ENCODE data around the gene CCDC24. TPM values are rescaled to one million over a fixed set of nuclear protein-coding genes. Genes with fewer than 3 reads are reported as not detected.

CCDC24 gene
- total RNA-seq, 1 donor from 2014 or later = 4.2 TPM

DNA sequence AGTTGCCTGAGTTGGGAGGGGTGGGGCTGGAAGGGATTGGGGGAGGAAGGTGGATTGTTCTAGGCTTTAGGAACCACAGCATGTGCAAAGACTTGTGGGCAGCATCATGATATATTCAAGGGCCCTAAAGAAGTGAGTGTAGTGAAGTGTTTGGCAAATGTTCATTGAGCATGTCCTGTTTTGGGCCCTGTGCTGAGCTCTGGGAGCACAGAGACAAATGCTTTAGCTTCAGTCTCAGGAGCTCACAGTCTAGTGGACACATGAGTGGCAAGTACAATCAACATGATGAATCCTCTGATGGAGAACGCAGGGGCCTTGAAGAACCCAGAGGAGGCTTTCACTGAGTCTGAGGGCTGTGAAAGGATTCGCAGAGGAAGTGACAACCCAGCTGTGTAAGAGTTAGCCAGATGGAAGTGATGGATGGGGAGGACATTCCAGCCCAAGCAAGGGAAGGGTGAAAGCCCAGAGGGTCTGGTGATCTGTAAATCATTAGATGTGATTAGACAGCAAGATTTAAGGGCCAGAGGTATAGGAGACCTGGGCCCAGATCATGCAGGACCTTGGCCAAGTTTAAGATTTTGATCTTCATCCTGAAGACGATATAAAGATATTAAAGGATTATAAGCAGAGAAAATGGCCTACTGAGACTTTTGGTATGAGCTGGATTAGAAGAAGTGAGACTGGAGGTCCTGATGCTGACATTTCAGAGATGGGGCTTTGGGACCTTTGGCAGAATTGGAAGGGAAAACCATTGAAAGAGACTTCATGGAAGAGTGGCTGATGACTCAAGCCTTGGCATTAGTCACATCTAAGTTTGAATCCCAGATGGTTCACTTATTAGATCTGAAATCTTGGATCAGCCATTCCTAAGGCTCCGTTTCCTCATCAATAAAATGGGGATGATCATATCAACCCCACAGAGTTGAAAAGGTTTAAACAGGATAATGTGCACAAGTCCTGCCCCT is 40.1 kb upstream of the CCDC24 start:
- peaks cover 10% of the 10 kb centered on the region for H3K36me3 Mint-ChIP-seq (ENCODE audit: low read depth, unreplicated experiment)
- H3K4me3 Mint-ChIP-seq (ENCODE audit: unreplicated experiment) = no peak overlapping the region
- no peak overlapping the region for H2AFZ ChIP-seq (ENCODE audit: low read depth, low read length)
- DNase-seq (ENCODE audit: low read depth) (no peak), FAIRE-seq (no peak)
- no peak overlapping the region for H3K27ac ChIP-seq (ENCODE audit: low read depth, low read length)
- no peak overlapping the region for H3K9ac ChIP-seq (ENCODE audit: low read length)
- H3K4me1 Mint-ChIP-seq (ENCODE audit: low read depth, unreplicated experiment) = peaks cover 12% of the 10 kb centered on the region
- H3K27me3 ChIP-seq (ENCODE audit: insufficient read depth, low read length) = no peaks in the 10 kb centered on the region
- no peak overlapping the region for H3K4me3 ChIP-seq (ENCODE audit: insufficient read depth, low read depth, low read length)
- H3K9me3 Mint-ChIP-seq (ENCODE audit: unreplicated experiment) = no peaks in the 10 kb centered on the region
- peaks cover 10% of the 10 kb centered on the region for H3K4me1 ChIP-seq (ENCODE audit: insufficient read depth, low read length)
- H3K4me2 ChIP-seq (ENCODE audit: low read length) = no peak overlapping the region
- no peak overlapping the region for H3K27ac Mint-ChIP-seq (ENCODE audit: unreplicated experiment)
- no peaks in the 10 kb centered on the region for H3K9me3 ChIP-seq (ENCODE audit: insufficient read depth, low read depth, low read length)
- H4K20me1 ChIP-seq (ENCODE audit: insufficient read depth, low read length) = peaks cover 80% of the 10 kb centered on the region
- TF ChIP-seq, protein P1, sequence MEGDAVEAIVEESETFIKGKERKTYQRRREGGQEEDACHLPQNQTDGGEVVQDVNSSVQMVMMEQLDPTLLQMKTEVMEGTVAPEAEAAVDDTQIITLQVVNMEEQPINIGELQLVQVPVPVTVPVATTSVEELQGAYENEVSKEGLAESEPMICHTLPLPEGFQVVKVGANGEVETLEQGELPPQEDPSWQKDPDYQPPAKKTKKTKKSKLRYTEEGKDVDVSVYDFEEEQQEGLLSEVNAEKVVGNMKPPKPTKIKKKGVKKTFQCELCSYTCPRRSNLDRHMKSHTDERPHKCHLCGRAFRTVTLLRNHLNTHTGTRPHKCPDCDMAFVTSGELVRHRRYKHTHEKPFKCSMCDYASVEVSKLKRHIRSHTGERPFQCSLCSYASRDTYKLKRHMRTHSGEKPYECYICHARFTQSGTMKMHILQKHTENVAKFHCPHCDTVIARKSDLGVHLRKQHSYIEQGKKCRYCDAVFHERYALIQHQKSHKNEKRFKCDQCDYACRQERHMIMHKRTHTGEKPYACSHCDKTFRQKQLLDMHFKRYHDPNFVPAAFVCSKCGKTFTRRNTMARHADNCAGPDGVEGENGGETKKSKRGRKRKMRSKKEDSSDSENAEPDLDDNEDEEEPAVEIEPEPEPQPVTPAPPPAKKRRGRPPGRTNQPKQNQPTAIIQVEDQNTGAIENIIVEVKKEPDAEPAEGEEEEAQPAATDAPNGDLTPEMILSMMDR (IDR thresholded peaks at IDR 0.05; ENCODE audit: insufficient read depth, low read depth, low read length) = no peak
- TF ChIP-seq EZH2 (IDR thresholded peaks at IDR 0.05; ENCODE audit: insufficient read depth, low read length) = no peak
- H3K79me2 ChIP-seq (ENCODE audit: insufficient read depth, low read length) = peaks cover 50% of the 10 kb centered on the region
- H3K27me3 Mint-ChIP-seq (ENCODE audit: low read depth, unreplicated experiment) = no peaks in the 10 kb centered on the region
- H3K36me3 ChIP-seq (ENCODE audit: insufficient read depth, low read length) = no peaks in the 10 kb centered on the region

DNA sequence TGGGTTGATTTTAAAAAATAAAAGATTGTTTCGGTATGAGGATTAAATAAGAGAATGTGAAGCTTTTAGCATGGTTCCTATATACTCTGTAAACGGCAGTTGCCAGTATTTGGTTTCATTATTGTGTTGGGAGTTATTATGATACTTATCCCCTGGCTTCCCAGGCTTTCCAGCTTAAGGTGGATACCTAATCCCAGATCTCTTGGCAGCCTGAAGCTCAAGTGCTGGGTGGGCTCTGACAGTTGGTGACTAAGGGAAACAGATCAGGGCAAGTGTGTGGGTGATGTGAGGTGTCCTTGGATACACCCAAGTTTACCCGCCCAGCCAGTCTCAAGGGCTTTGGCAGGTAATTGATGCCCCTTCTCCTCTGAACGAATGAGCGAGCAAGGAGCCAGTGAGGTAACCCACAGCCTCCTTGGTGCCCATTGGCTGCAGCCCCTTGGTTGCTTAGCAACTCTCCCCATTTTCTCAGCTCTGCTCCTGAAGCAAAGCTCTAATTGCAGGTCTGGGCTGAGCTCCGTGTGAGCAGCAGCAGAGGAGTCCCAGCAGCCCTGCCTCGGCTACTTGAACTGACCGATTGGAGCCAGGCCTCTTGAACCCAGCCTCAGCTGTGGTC is 38.6 kb upstream of the CCDC24 start:
- H3K4me3 ChIP-seq (ENCODE audit: insufficient read depth, low read depth, low read length) = no peak overlapping the region
- no peak for FAIRE-seq
- peaks cover 9% of the 10 kb centered on the region for H3K4me1 Mint-ChIP-seq (ENCODE audit: low read depth, unreplicated experiment)

More for the DNA sequence above, 38.6 kb upstream of the CCDC24 start:
- Mint-ChIP-seq H3K27me3 (ENCODE audit: low read depth, unreplicated experiment) (no peaks in the 10 kb centered on the region), H3K27ac (ENCODE audit: unreplicated experiment) (no peak overlapping the region), H3K36me3 (ENCODE audit: low read depth, unreplicated experiment) (peaks cover 15% of the 10 kb centered on the region), H3K9me3 (ENCODE audit: unreplicated experiment) (no peaks in the 10 kb centered on the region), H3K4me3 (ENCODE audit: unreplicated experiment) (no peak overlapping the region)
- peaks cover 76% of the 10 kb centered on the region for H4K20me1 ChIP-seq (ENCODE audit: insufficient read depth, low read length)
- H3K4me1 ChIP-seq (ENCODE audit: insufficient read depth, low read length) = peaks cover 5% of the 10 kb centered on the region
- no peaks in the 10 kb centered on the region for H3K36me3 ChIP-seq (ENCODE audit: insufficient read depth, low read length)
- DNase-seq (ENCODE audit: low read depth) = no peak
- H3K27me3 ChIP-seq (ENCODE audit: insufficient read depth, low read length) = no peaks in the 10 kb centered on the region
- H3K27ac ChIP-seq (ENCODE audit: low read depth, low read length) = no peak overlapping the region
- peaks cover 39% of the 10 kb centered on the region for H3K79me2 ChIP-seq (ENCODE audit: insufficient read depth, low read length)
- no peak overlapping the region for H3K9ac ChIP-seq (ENCODE audit: low read length)
- no peak overlapping the region for H2AFZ ChIP-seq (ENCODE audit: low read depth, low read length)
- no peak overlapping the region for H3K4me2 ChIP-seq (ENCODE audit: low read length)
- H3K9me3 ChIP-seq (ENCODE audit: insufficient read depth, low read depth, low read length) = no peaks in the 10 kb centered on the region
- TF ChIP-seq EZH2 (IDR thresholded peaks at IDR 0.05; ENCODE audit: insufficient read depth, low read length) = no peak
- TF ChIP-seq, protein P1 (IDR thresholded peaks at IDR 0.05; ENCODE audit: insufficient read depth, low read depth, low read length) = no peak
